K562 (cell line): Measurements from ENCODE around the gene DPP10.

Source experiments
- SIN3A ChIP-seq, 2 experiments: fragments of 150-350 bp in 1 of 2; IDR thresholded peaks; 2 replicates each; pipeline ENCODE4 v1.6.1; 2011 to 2016; ENCODE audit warnings: borderline replicate concordance in 2 of 2, low read depth in 2 of 2, low read length in 2 of 2, mild to moderate bottlenecking in 2 of 2, moderate library complexity in 2 of 2; ENCODE audit not compliant: control insufficient read depth in 1 of 2
- TCF7L2 ChIP-seq: fragments of 150-350 bp; IDR thresholded peaks from 2 replicates; pipeline ENCODE4 v1.6.1; 2016; ENCODE audit warnings: low read depth, mild to moderate bottlenecking, low read length, moderate library complexity
- TFAP4 ChIP-seq: sonication (generic); formaldehyde crosslinking; IDR thresholded peaks from 2 replicates; pipeline ENCODE4 v1.8.0; 2022; ENCODE audit warnings: missing genetic modification reagents, mild to moderate bottlenecking, moderate library complexity, borderline replicate concordance
- ZNF124 ChIP-seq: sonication (generic); formaldehyde crosslinking; IDR thresholded peaks from 2 replicates; pipeline ENCODE4 v1.8.1; 2022; ENCODE audit warnings: missing genetic modification reagents

- TF ChIP-seq TCF7L2 (no peak), SIN3A (IDR thresholded peaks at IDR 0.05; ENCODE audit: borderline replicate concordance in 2 of 2, control insufficient read depth in 1 of 2, low read depth in 2 of 2, low read length in 2 of 2) (no peak), TFAP4 (CRISPR knock-in tag) (no peak), ZNF124 (CRISPR knock-in tag) (no peak)
These were observed 921.7 kb downstream of the DPP10 start for GRCh38 chr2:115364093-115364492.
